CD4-positive, alpha-beta T cell treated with Interleukin-17A for 4 hours (primary cell): ENCODE results near the gene LIPT2.
"Not testable (repeated sequence)": the region's sequence is repeated elsewhere in the genome, so short reads cannot be mapped to it uniquely, and the experiment has no call there.

Experiments used
- DNase-seq: peaks from one replicate; pipeline ENCODE4 v3.0.0-alpha.2; 2020; ENCODE audit warnings: mixed read lengths

Gene LIPT2

DNA sequence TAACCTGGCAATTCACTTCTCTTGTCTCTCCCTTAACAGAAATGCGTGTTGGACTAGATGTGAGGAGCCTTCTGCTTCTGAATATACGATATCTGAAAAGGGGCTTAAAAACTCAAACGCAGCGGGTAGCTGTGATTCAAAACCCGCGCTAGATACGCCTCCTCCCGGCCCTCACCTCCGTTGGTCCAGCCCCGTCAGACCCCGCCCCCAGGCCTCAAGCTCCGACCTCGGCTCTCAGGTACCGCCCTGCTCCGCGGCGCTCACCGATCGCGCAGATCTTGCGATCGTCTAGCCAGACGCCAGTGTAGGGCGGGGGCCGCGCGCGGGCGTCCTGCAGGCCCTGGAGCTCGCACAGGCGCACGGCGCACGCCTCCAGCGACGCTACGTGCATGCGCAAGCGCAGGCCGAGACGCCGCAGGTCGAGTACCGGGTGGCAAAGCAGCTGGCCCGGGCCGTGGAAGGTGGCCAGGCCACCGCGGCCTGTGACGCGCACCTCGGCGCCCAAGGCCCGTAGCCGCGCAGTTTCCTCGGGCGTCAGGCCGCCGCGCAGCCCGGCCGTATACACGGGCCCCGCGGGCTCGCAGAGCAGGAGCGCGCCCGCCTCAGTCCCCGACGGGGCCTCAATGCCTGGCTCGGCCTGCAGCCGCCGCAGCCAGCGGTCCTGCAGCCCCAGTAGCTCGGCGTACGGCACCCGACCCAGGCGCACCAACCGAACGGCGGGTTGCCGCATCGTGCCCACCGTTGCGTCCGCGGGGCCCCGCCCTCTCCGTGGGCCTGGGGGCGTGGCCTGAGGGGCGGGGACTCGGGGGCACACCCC is at the start of gene LIPT2:
LIPT2 (minus strand) TSS at position 751 of the 817 bp plus-strand sequence; CDS start at position 730, 21 bp downstream.
- DNase-seq: peak; percentile 99

DNA sequence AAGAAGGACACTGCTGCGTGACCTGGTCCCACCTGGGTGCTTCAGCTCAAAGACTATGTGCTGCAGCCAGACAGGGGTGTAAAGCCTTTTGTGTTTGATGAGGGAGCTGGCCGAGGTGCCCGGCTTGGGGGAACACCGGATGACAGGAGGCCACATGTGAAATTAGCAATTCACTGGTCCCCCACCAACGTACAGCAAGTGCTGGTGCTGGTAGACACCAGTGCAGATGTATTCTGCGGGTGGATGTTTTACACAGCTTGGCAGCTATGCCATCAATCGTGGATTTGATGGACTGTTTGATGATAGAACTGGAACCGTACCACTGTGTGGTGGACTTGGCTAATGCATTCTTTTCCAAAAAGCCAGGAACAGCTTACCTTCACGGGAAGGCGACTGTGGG is 47.9 kb upstream of the LIPT2 start:
- DNase-seq: no peak

DNA sequence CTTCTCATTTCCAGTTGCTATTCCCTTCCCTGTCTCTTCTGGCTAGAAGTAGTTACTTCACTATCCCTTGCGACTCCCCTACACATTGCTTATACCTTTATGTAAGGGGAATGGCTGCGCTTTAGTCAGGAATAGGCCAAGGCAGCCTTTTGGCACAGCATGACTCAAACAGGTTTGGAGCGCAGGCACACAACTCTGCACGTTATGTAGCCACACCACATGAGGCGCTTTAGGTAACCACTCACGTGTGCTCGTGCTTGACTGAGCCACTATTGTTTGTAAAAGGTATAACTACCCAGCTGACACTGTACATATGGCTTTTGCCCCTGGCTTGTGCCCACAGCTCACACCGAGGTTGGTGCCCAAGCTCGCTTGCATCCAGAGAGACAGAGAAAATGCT is 46.7 kb upstream of the LIPT2 start:
- DNase-seq: no peak

DNA sequence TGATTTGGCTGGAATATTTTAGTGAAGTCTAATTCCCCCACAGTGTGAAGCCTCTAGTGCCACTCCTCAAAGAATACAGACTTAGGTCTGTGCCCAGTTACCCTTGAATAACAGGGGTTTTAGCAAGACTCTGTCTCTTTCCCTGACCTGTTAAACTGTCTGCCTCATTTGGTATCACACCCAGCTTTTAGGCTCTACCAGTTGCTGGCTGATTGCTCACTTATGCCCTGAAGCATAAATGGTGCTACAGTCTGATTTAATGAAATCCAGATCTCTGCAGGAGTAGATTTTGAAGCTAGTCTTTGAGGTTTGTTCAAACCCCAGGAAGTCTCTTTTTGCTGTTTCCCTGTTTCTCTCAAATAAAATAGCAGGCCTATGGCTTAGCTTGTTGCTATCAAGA is 45.2 kb upstream of the LIPT2 start:
- no peak for DNase-seq

DNA sequence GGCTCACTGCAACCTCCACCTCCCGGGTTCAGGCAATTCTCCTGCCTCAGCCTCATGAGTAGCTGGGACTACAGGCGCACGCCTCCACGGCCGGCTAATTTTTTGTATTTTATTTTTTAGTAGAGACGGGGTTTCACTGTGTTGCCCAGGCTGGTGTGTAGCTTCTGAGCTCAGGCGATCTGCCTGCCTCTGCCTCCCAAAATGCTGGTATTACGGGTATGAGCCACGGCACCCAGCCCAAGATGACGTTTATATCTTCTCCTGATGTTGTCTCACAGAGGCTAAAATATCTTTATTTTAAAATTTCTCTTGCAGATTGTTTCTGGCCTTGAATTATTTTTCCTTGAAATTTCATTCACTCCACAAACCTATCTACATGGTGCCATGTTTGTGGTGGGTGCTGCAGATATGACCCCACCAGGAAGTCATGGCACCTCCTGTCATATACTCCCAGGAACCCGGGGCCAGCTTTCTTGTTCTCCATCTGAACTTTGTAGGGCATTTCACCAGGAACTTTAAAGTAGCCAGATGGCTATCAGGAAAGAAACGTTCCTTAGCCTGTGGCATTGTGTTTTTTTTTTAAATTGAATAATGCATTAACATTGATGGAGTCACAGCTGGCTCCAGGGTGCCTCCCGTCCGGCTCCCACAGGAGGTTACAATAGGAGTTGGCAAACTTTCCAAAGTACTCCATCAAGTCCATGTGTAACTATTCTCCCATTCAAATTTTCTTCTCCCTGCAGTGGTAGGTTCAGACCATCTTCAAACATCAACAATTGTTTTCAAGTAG is 42.0 kb upstream of the LIPT2 start:
- DNase-seq: no peak

DNA sequence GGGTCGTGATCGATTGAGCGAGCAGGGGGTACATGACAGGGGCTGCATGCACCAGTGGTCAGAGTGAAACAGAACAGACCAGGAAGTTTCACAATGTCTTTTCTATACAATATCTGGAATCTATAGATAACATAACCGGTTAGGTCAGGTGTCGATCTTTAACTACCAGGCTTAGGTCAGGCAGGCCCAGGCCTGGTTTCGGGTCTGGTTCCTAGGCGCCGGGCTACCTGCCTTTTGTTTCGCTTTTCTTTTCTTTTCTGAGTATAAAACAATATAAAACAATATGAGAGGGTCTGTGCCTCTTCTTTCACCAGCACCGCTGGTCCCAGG is 41.4 kb upstream of the LIPT2 start:
- DNase-seq: not testable (repeated sequence)

DNA sequence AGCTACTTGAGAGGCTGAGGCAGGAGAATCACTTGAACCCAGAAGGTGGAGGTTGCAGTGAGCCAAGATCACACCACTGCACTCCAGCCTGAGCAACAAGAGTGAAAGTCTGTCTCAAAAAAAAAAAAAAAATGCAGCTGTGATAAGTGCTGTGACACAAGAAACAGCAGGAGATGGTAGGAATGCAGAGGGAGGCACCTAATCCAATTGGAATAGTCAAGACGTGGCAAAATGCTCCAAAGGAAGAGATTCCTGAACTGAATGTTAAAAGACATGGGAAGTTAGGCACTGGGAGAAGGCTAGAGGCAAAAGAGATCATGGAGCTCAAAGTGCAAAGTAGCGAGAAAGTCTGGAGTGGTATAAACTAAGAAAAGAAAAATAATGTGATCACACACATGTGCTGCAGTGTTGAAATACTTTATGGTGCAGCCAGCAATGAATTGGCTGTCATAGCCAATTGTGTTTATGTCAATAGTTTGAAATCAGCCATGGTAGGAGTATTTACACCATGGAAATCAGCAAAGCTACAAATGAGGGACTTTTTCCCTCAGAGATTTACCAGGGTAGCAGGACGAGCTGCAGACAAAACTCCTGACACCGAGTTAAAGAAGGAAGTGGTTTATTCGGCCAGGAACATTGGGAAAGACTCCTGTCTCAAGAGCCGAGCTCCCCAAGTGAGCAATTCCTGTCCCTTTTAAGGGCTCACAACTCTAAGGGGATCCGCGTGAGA is 40.9 kb upstream of the LIPT2 start:
- DNase-seq: no peak

DNA sequence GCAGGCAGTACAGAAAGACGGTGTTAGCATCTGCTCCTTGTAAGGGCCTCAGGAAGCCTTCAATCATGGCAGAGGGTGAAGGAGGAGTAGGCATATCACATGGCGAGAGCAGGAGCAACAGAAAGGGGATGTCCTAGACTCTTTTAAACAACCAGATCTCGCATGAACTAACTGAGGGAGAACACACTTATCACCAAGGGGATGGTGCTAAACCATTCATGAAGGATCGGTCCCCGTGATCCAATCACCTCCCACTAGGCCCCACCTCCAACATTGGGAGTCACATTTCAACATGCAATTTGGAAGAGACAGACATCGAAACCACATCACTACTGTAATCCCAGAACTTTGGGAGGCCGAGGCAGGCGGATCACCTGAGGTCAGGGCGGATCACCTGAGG is 39.9 kb upstream of the LIPT2 start:
- DNase-seq: no peak

DNA sequence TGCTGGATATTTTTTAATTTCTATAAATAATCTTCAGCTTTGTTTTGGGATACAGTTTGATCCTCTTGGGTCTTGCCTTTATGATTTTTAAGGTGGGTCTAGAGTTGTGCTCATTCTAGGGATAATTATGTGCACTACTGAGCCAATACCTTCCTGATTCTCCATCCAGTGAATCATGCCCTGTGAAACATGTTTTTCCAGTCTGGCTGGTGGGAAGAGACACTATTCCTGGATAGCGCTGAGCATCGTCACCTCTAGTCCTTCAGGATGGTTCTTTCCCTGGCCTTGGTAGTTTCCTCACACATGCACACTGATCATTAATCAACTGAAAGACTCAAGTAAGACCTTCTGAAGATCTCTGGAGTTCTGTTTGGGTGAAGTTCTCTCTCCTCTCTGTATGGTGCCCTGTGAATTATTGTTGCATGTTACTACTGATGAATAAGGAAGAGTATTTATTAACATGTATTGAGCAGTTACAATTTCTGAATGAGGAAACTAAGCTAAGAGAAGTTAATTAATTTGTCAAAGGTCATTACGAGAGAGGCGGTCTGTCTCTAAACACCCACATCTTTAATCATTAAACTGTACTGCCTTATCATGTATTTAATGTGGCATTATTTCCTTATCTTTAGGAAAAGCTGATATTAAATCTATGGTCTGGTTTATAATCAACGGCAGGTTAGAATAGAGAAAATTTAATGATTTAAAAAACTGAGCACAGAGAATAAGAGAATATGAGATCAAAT is 39.1 kb upstream of the LIPT2 start:
- DNase-seq: no peak

DNA sequence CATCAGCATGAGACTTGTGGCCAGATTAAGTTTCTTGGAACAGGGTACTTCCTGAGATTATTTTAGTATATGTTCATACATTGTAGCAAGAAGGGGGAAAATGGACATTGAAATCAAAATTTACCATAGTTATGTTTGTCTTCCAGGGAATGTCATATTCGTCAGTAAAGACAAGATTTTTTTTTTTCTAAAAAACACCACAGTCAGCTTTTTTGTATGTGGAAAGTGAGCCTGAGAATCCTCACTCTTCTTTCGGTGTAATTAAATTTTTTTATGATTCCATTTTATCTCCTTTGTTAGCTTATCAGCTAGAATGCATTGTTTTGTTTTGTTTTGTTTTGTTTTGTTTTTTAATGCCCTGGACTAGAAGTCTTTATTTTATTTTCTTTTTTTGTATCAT is 31.5 kb upstream of the LIPT2 start:
- DNase-seq: no peak

DNA sequence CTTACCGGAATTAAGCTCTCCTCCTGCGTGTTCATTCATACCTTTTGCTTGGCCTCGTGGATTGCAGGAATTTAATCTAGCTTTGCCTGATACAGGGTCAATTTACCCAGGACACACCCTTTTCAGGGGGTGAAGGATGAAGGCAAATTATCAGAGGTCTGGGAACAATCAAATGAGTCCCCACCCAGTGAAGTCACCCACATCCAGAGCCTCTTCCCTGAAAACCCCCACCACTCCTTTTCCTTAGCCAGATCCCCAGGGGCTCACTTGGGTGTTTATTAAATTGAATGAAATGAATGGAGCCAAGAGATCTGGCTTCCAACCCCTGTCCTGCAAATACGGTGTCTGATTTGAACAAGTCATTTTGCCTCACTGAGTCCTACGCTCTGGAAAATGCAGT is 31.0 kb upstream of the LIPT2 start:
- no peak for DNase-seq

DNA sequence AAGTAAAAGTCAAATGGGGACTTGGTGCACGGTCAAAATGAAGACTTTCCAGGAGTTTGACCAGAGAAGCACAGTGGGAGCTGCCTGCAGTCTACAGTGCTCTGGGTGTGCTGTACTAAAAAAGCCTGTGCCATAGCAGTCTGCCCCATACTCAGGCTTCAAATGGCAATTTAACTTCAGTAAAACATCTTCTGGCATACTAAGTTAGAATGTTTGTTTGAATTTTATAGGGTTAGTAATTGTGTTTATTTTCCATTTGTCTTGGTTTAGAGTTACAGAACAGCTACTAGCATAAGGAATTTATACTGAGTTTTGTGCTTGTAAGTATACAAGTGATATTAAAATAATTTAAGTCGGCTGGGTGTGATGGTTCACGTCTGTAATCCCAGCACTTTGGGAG is 29.3 kb upstream of the LIPT2 start:
- no peak for DNase-seq

DNA sequence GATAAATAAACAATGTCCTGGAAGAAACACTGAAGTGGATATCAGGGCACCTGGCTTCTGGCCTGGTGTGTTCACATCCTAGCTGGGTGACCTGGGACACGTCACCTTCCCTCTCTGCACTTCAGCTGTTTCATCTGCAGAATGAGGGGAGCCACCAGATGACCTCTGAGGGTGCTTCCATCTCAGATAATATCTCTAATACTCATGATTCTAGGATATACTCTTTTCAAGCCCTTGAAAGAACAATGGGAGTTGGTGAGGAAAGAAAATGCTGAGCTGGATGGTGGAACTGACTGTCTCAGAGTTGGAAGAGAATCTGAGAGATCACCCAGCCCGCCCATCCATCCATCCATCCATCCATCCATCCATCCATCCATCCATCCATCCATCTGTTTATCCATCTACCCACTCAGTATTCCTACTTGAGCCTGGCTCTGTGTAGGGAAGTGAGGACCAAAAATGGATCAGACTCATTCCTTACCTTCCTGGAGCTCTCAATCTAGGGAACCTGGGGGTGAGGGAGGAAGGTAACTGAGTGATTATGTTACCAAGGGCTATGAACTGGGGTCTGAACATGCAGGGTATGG is 28.2 kb upstream of the LIPT2 start:
- DNase-seq: no peak

DNA sequence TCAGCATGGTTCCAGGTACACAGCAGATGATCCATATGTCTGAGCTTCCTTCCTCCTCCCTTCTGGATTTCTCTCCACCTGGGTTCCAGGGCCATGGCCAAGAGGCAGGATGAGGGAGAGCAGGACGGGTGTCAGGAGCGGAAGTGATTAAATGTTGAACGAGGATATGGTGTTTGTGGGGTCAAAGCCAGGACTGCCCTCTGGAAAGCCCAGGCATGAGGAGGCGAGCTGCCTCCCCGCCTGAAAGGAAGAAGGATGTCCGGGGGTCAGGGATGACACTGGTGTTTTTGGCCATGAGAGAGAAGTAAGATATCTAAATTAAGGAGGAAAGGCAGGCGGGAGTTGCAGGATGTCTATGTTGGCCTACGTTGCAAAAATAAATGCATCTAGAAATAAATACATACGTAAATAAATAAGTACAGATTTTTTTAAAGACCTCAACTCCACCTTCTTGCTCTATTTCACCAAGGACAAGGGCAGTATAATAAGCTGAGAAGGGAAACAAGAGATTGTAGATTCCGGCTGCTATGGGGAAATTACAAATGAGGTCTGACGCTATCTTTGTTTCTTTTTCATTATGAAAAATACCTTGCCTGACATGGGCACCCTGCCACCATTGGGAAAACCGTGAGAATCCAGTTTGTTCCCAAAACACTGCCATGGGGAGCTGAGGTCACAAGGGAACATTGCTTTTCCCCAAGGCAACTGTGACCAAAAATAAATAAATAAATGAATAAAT is 27.6 kb upstream of the LIPT2 start:
- DNase-seq: no peak

DNA sequence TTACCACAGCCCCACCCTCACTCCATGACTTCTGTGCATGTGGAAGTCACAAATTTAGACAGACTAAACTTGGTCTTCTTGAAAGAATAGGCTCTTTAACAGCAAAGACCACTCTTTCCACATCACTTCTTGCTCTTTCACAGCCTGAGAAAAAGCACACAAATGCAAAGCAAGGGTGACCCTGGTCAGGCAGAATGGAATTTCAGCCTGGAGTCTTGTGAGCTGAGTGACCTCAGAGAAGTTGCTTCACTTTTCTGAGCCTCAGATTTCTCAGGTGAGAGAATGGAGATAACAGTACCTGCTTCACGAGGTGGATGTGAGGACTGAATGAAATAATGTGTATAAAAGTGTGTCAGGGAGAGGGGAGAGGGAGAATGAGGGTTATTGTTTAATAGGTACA is 26.8 kb upstream of the LIPT2 start:
- no peak for DNase-seq

DNA sequence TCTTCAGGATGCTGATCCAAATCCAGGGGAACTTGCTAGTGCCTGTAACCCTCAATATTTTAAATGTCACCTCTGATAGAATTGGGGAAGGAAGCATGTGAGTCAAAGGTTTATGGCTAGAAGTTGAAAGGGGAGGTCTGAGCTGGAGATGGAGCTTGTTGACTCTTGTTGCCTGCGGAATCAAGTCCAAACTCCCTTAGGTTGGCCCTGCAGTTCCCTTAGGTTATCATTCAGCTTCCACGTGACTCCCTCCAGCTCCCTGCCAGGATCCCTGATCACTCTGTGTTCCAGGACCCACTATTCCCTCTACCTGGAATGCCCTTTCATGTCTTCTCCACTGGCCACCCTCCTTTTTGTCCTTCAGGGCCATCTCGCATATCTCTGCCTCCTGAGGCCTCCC is 26.2 kb upstream of the LIPT2 start:
- DNase-seq: no peak

DNA sequence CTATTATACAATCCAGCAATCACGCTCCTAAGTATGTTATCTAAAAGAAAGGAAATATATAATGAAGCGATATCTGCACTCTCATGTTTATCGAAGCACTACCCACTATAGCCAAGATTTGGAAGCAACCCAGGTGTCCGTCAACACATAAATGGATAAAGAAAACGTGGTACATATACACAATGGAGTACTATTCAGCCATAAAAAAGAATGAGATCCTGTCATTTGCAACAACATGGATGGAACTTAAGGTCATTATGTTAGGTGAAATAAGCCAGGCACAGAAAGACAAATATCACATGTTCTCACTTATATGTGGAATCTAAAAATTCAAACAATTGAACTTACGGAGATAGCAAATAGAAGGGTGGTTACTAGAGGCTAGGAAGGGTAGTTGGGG is 24.1 kb upstream of the LIPT2 start:
- DNase-seq: not testable (repeated sequence)

DNA sequence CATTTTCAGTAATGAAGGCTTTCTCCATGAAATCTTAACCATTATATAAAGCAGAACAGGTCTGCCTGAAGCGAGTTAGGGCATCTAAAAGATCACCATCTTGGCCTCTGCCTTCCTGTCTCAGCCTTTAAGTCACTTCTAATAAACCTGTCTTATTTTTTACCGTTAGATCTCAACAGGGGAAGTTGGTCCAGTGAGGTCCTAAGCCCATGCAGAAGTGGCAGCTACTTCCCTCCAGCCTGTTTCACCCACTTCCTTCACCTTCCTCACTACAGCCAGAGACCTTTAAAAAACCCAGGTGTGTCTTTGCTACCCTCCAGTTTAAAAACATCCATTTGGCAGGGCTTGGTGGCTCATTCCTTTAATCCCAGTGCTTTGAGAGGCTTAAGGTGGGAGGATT is 14.1 kb upstream of the LIPT2 start:
- no peak for DNase-seq

DNA sequence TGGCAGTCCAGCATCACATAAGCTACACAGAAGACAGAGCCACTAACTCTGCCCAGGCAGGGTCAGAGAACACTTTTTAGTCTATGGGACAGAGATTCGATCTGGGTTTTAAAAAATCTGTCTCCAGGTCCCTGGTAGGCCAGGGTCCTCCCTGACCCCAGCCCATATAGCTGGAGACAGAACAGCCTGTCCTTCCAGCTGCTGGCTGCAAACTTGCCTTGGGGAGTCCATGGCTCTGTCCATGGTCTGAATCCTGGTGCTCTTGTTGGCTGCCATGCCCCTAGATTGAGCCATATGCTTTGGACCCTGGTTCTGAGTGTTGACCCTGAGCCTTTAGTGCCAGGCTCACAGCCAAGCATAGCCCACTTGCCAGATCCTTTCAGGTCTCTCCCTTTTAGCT is 13.3 kb upstream of the LIPT2 start:
- DNase-seq: no peak

DNA sequence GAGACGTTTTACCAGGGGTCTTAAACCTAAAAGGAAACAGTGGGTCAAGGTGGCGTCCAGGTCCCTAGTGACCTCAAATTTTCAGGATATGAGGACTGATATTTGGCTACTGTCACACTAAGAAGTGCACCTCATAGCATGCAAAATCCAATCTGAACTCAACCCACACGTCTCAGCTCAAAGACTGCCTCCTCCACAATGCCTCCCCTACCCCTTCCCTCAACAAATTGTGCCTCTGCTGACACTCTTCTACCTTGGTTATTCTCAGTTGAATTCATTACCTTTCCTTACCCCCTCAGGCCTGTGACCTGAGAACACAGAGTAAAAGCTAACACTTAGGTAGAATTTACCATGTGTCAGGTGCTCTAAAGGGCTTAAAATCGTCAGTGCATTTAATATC is 12.4 kb upstream of the LIPT2 start:
- DNase-seq: no peak

DNA sequence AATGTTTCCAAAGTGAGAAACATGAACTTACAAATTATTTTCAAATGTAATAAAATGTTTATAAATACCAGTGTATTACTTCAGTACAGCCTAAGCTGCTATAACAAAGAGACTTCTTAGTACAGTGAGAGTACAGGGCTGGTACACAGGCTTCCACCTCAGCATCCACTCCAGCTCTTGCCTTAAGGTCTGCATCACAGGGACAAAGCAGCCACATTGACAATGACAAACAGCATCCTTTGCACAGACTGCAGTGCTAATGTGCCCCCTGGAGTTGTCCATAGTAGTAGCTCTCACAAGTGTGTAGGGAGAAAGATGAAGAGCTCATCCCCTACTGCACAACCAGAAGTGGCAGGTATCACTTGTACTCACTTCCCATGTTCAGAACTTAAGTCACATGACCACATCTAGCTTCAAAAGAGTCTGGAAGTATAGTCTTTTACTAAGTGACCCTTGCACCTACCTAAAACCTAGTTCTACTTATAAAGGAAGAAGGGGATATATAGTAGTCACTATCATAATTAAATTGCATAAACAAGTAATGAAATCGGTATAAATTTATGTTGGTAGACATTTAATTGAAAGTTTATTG is 10.7 kb upstream of the LIPT2 start:
- DNase-seq: no peak

DNA sequence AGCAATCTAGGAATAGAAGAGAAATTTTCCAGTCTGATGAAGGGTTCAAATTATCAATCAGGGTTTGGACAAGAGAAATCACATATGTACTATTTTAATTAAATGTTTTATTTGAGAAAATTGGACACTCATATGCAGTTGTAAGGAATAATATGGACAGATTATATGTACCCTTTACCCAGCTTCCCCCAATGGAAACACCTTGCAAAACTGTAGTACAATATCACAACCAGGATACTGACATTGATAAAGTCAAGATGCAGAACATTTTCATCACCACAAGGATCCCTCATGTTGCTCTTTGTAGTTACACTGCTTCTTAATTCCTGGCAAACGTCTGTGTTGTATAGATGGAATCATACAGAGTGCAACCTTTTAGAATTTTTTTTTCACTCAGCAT is 1.4 kb upstream of the LIPT2 start:
- DNase-seq: no peak
